ENCODE data around the gene SIPA1L3. TPM values are rescaled to one million over a fixed set of nuclear protein-coding genes. Genes with fewer than 3 reads are reported as not detected.
"Not testable (repeated sequence)": the region's sequence is repeated elsewhere in the genome, so short reads cannot be mapped to it uniquely, and the experiment has no call there.

Gene SIPA1L3
- polyA plus RNA-seq, 2 of the 4 experiments (the other 2 are of a cell fraction): 28.9 to 50.6 TPM

GRCh38 chr19:38070573-38070972, 163.6 kb downstream of the SIPA1L3 start (continued):
- TF ChIP-seq KDM1A (IDR thresholded peaks at IDR 0.05; ENCODE audit: low read depth) (no peak), TP53 (CRISPR knock-in tag; IDR thresholded peaks at IDR 0.05) (0 out of 2 replicates have a peak, but pooled peaks have one; percentile 66), POLR2A (IDR thresholded peaks at IDR 0.05; ENCODE audit: low read length) (no peak), ZSCAN20 (CRISPR knock-in tag; IDR thresholded peaks at IDR 0.05) (0 out of 2 replicates have a peak, but pooled peaks have one; percentile 39), RCOR1 (IDR thresholded peaks at IDR 0.05; ENCODE audit: low read depth, low read length) (no peak), CHD4 (IDR thresholded peaks at IDR 0.05; ENCODE audit: borderline replicate concordance) (no peak), ESRRA (IDR thresholded peaks at IDR 0.05; ENCODE audit: borderline replicate concordance, low read length) (no peak), TFCP2L1 (CRISPR knock-in tag; IDR thresholded peaks at IDR 0.05) (no peak), NFE2L2 (conservative IDR thresholded peaks at IDR 0.05; ENCODE audit: low read length) (peak; percentile 100)

- H3K9me3 ChIP-seq; H3K4me3 ChIP-seq; ATAC-seq; DNase-seq (ENCODE audit: low read depth in 1 of 2, low spot score in 1 of 2); POLR2A ChIA-PET: not testable (repeated sequence)
- H3K27ac ChIP-seq: peak overlapping the region; percentile 81 to 84
- WGBS (ENCODE audit: missing lambda C conversion rate): 93% methylated on average over 6 of the region's 6 CpGs
- peak in 1 of 2 experiments; percentile 12; a peak in 1 of 5 replicates for TF ChIP-seq EP300 (IDR thresholded peaks at IDR 0.05)
- CTCF ChIA-PET: interaction anchor here (25.6 kb wide), 1 partner anchor 171 kb away, joined by 408 read pairs; the partner anchor contains the start of genes SIPA1L3 and WDR87
- peak overlapping the region; percentile 35 for H3K4me2 ChIP-seq
- FAIRE-seq: peak; percentile 7
- peaks cover 20% of the 10 kb centered on the region for H3K4me1 ChIP-seq
Observed at GRCh38 chr19:38071054-38071453, 164.0 kb downstream of the SIPA1L3 start.

- ChIA-PET CTCF (interaction anchor here (25.6 kb wide), 1 partner anchor 172 kb away, joined by 408 read pairs; the partner anchor contains the start of genes SIPA1L3 and WDR87), POLR2A (no interaction called here)
- Histone ChIP-seq H3K27ac (peak overlapping the region; percentile 81 to 84), H3K4me1 (peaks cover 20% of the 10 kb centered on the region), H3K4me2 (no peak overlapping the region), H3K9me3 (peaks cover 5% of the 10 kb centered on the region), H3K4me3 (no peak overlapping the region)
- ATAC-seq (no peak), DNase-seq (ENCODE audit: low read depth in 1 of 2, low spot score in 1 of 2) (no peak), FAIRE-seq (no peak)
- 97% methylated on average over 5 of the region's 5 CpGs for WGBS (ENCODE audit: missing lambda C conversion rate)
- no peak for TF ChIP-seq PBX3 (IDR thresholded peaks at IDR 0.05)
- no peak for TF ChIP-seq POLR2A (IDR thresholded peaks at IDR 0.05; ENCODE audit: low read length)
- no peak for TF ChIP-seq BCL3 (IDR thresholded peaks at IDR 0.05)
- no peak for TF ChIP-seq RFX5 (IDR thresholded peaks at IDR 0.05)
- TF ChIP-seq SREBF2 (IDR thresholded peaks at IDR 0.05): no peak
- no peak for TF ChIP-seq FOXS1 (CRISPR knock-in tag; IDR thresholded peaks at IDR 0.05)
- no peak for TF ChIP-seq EP300 (IDR thresholded peaks at IDR 0.05)
- no peak for TF ChIP-seq ZNF302 (CRISPR knock-in tag; IDR thresholded peaks at IDR 0.05)
- TF ChIP-seq JUNB (IDR thresholded peaks at IDR 0.05): no peak
- TF ChIP-seq GATA3 (IDR thresholded peaks at IDR 0.05; ENCODE audit: borderline replicate concordance): no peak
- no peak for TF ChIP-seq TFCP2L1 (CRISPR knock-in tag; IDR thresholded peaks at IDR 0.05)
- no peak for TF ChIP-seq TP53 (CRISPR knock-in tag; IDR thresholded peaks at IDR 0.05)
- no peak for TF ChIP-seq NFE2L2 (conservative IDR thresholded peaks at IDR 0.05; ENCODE audit: low read length)
- TF ChIP-seq RAD21 (conservative IDR thresholded peaks at IDR 0.05 in 1 of 2, IDR thresholded peaks at IDR 0.05 in 1 of 2): no peak
- no peak for TF ChIP-seq ESRRA (IDR thresholded peaks at IDR 0.05; ENCODE audit: borderline replicate concordance, low read length)
- no peak for TF ChIP-seq BHLHE40 (IDR thresholded peaks at IDR 0.05; ENCODE audit: low read depth, low read length)
- TF ChIP-seq CHD4 (IDR thresholded peaks at IDR 0.05; ENCODE audit: borderline replicate concordance): no peak
- no peak for TF ChIP-seq MAX (IDR thresholded peaks at IDR 0.05)
- TF ChIP-seq NR3C1 (IDR thresholded peaks at IDR 0.05): no peak
- TF ChIP-seq HDAC2 (IDR thresholded peaks at IDR 0.05): no peak
Observed at GRCh38 chr19:38071647-38072046, 164.6 kb downstream of the SIPA1L3 start.
